Astrocyte of the cerebellum (primary cell): Measurements from ENCODE around the gene DISP3.

Experiments
- DNase-seq: peaks from one replicate; pipeline ENCODE4 v3.0.0-alpha.2; 2011; ENCODE audit warnings: low read depth
- H3K4me3 ChIP-seq: 2 replicates; pipeline ENCODE4 v1.5.1; 2011; ENCODE audit warnings: mild to moderate bottlenecking, low read depth, low read length, moderate library complexity
- in situ Hi-C: cut with HindIII; loops from 2 replicates; pipeline ENCODE4 v1.10.0; 2017; ENCODE audit warnings: low sequenced_read_pairs
- TF ChIP-seq, protein P1 (sequence below): IDR thresholded peaks from 2 replicates; pipeline ENCODE4 v1.5.1; 2012; ENCODE audit warnings: low read length, low read depth, moderate library complexity, mild to moderate bottlenecking; ENCODE audit errors: missing control alignments

Gene DISP3, protein sequence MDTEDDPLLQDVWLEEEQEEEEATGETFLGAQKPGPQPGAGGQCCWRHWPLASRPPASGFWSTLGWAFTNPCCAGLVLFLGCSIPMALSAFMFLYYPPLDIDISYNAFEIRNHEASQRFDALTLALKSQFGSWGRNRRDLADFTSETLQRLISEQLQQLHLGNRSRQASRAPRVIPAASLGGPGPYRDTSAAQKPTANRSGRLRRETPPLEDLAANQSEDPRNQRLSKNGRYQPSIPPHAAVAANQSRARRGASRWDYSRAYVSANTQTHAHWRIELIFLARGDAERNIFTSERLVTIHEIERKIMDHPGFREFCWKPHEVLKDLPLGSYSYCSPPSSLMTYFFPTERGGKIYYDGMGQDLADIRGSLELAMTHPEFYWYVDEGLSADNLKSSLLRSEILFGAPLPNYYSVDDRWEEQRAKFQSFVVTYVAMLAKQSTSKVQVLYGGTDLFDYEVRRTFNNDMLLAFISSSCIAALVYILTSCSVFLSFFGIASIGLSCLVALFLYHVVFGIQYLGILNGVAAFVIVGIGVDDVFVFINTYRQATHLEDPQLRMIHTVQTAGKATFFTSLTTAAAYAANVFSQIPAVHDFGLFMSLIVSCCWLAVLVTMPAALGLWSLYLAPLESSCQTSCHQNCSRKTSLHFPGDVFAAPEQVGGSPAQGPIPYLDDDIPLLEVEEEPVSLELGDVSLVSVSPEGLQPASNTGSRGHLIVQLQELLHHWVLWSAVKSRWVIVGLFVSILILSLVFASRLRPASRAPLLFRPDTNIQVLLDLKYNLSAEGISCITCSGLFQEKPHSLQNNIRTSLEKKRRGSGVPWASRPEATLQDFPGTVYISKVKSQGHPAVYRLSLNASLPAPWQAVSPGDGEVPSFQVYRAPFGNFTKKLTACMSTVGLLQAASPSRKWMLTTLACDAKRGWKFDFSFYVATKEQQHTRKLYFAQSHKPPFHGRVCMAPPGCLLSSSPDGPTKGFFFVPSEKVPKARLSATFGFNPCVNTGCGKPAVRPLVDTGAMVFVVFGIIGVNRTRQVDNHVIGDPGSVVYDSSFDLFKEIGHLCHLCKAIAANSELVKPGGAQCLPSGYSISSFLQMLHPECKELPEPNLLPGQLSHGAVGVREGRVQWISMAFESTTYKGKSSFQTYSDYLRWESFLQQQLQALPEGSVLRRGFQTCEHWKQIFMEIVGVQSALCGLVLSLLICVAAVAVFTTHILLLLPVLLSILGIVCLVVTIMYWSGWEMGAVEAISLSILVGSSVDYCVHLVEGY (N-terminal part only)

DNA sequence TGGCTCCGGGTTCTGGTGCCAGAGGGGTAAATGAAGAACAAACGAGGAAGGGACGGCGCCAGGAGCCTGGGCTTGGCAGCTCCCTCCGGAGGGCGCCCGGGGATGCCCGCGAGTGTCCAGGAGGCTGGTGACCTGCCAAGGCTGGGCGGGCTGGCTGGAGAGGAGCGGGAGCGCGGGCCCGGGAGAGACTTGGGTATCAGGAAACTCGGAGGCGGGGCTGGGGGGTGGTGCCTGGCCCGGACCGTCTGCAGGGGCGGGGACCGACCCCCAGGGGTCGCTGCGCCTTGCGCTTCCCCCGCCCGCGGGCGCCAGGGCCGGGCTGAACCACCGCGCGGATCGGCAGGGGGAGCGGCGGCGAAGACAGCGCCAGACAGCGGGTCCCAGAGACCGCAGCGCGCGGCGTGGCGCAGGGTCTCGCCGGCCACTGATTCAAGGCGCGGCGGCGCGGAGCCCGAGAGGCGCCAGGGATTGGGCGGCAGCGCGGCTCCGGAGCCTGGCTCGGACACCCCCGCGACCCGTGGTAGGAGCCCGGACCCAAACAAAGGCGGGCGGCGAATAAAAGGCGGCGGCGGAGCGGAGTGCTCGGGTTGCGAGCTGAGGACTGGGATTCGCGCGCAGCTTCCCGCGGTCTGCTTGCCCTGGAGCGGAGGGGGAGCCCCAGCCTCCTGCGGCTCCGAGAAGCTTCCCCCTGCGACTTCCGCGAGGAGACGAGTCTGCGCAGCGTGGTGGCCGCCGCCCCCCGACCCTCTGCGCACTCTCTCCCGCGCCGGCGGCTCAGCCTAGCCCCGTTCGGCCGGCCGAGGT lies at the start of gene DISP3:
DISP3 (plus strand) TSS at position 585 of the 804 bp plus-strand sequence. CDS start 21,838 bp downstream, outside the sequence.
- TF ChIP-seq, protein P1, sequence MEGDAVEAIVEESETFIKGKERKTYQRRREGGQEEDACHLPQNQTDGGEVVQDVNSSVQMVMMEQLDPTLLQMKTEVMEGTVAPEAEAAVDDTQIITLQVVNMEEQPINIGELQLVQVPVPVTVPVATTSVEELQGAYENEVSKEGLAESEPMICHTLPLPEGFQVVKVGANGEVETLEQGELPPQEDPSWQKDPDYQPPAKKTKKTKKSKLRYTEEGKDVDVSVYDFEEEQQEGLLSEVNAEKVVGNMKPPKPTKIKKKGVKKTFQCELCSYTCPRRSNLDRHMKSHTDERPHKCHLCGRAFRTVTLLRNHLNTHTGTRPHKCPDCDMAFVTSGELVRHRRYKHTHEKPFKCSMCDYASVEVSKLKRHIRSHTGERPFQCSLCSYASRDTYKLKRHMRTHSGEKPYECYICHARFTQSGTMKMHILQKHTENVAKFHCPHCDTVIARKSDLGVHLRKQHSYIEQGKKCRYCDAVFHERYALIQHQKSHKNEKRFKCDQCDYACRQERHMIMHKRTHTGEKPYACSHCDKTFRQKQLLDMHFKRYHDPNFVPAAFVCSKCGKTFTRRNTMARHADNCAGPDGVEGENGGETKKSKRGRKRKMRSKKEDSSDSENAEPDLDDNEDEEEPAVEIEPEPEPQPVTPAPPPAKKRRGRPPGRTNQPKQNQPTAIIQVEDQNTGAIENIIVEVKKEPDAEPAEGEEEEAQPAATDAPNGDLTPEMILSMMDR, result peak; percentile 47
- in situ Hi-C loops, result loop anchor here (25.0 kb wide), 1 partner anchor 134 kb away; no protein-coding TSS in a partner anchor
- H3K4me3 ChIP-seq, result peak within 1 kb of the TSS; percentile 45
- DNase-seq, result no peak

DNA sequence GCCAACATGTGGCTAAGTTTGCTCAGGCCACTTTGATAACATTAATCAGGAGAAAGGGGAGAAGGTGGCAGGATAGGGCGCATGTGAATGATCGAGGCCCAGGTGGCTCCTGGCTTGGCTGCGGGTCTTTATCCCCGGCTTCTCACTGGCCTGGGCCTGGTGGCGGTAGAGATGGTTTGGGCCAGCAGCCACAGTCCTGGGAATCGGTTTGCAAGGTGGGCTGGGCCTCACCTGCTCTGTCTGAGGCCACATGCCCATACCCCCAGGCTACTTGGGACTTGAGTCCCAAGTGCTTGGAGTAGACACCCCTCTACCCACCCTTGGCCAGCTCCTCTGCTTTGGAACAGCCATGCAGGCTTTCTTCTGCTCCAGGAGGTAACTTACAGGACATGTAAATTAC lies 49.7 kb upstream of the DISP3 start:
- no peak overlapping the region for H3K4me3 ChIP-seq
- in situ Hi-C loops, result no loop called here
- TF ChIP-seq, protein P1, result no peak
- no peak for DNase-seq

DNA sequence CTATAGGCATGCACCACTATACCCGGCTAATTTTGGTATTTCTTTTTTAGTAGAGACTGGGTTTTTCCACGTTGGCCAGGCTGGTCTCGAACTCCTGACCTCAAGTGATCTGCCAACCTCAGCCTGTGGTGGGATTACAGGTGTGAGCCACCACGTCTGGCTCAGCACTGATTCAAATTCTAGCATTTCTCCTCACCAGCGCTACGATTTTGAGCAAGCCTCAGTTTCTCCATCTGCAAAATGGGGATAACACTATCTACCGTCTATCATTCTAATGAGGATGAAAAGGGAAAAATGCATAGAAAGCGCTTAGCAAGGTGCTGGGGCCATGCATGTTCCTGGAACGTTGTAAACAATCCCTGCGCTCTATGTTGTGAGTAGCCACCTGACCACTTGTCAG lies 49.0 kb upstream of the DISP3 start:
- no peak overlapping the region for H3K4me3 ChIP-seq
- TF ChIP-seq, protein P1, result no peak
- DNase-seq, result no peak
- in situ Hi-C loops, result no loop called here

DNA sequence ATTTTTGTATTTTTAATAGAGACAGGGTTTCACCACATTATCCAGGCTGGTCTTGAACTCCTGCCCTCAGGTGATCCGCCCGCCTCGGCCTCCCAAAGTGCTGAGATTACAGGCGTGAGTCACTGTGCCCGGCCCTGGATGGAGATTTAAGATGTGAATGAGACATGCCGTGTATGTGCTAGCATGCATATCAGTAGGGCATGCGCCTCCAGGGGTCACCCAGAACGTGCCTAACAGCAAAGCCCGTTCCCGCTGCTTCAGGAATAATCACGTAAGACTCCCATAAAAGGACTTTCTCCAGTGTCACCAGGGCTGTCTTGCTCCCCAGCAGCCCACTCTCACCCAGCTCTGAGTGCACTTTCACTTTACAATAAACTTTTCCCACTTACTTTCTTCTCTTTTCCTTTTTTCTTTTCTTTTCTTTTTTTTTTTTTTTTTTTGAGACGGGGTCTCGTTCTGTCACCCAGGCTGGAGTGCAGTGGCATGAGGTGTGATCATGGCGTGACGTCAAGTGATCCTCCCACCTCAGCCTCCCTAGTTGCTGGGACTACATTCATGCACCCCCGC lies 46.9 kb upstream of the DISP3 start:
- in situ Hi-C loops, result no loop called here
- TF ChIP-seq, protein P1, result no peak
- DNase-seq, result no peak
- H3K4me3 ChIP-seq, result no peak overlapping the region

DNA sequence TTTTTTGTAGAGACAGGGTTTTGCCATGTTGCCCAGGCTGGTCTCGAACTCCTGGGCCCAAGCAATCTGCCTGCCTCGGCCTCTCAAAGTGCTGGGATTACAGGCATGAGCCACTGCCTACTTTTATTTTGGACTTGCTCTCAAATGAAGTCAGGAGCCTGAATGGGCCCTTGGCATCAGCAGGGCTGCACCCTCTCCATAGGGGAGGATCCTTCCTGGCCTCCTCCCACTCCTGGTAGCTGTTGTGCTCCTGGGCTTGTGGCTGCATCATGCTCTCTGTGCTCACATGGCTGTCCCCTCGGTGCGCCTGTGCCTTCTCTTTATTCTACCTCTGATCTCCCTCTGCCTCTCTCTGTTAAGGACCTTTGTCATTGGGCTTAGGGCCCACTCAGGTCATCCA lies 46.4 kb upstream of the DISP3 start:
- no peak for DNase-seq
- no peak overlapping the region for H3K4me3 ChIP-seq
- TF ChIP-seq, protein P1, result no peak
- in situ Hi-C loops, result no loop called here
